NCI-H748 treated with DMSO at 0.1 percent for 48 hours (cell line): ENCODE results near the gene NPAS3.

ENCODE experiments used
- DNase-seq: peaks from one replicate; lab custom pipeline; 2025; lab: John Stamatoyannopoulos, UW

The NPAS3 gene

DNA sequence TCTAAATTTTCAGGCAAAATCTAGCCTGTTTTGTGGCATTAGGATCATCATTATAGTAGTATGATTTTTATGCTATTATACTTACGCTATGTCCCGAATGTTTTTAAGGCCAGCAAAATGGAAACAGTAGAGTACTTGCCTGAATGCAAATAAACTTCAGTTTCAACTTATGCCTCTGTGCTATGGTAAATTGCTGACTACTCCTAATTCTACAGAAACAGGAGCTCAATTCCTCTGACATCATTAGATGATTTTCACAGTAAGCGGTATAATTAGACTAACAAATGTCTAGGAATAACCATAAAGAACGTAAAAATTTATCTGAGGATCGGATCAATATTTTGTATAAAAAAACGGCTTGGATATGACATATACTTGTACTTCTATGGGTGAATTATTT lies 742.2 kb downstream of the NPAS3 start:
- no peak for DNase-seq

DNA sequence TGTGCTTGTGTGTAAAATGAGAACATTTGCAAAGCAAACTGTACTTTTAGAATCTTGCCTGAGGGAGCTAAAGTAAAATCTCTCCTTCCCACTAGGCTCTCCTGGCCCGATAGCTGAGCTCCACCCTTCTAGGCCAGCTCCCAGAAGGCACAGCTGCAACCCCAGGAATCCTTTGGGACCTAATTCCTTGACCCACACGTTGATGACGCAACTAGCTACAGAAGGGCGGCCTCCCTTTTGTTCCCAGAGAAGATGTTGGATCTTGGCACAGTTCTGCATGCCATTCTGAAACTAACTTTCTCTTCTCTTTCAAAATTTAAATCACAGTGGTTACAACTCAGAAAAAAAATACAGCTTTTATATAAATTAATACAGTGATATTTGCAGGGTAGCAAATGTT lies 744.1 kb downstream of the NPAS3 start:
- no peak for DNase-seq

DNA sequence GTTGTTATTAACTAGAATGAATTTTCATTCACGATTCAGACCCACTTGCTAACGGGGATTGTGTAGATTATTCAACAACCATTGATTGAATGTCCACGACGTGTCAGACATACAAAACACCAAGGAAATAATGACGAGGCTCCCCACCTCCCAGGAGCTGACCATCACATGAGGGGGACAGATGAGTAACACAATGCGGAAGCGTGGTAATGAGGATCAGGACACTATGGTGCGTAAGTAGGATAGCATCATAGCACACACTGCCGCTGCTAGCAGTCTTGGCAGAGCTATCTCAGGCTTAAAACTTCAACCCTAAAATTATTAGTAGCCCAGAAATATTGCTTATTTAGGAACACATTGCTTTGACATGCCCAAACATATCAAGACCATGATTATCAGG lies 746.3 kb downstream of the NPAS3 start:
- no peak for DNase-seq

- no peak for DNase-seq
Observed at GRCh38 chr14:33685698-33686097, 747.0 kb downstream of the NPAS3 start.

- no peak for DNase-seq
Observed at GRCh38 chr14:33686218-33686617, 747.5 kb downstream of the NPAS3 start.

DNA sequence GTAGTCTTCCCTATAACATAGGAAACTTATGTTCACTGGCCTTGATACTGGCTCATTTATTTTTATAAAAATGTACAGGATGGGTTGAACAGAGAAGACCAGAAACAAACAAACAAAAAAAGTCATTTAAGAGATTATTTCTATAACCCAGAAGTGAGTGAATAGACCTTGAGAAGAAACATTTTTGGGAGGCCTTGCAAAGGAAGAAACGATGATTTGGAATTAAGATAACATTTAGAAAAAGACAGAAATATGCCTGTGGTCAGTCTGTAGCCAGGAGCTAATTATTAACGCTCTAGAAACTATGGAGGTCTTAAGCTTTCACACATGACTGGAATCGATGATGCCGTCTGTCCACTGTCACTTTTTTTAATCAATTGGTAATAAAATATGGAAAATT lies 748.2 kb downstream of the NPAS3 start:
- no peak for DNase-seq

DNA sequence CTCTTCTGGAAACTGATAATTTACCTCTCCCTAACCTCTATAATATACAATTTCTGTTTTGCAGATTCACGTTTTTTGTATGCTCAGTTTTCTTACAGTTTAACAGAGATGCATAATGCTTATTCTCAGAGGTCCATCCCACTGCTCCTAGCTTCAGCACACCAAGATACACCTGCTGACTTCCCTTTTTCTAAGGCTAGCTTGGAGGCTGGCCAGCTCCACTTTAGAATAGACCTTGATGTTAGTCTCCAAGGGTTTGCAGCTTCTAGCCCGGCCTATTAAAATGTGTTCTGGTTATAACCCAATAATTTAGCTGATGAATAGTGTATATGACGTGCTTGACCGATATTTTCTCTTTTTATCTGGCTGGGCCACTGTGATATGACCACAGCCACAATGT lies 751.0 kb downstream of the NPAS3 start:
- no peak for DNase-seq

- DNase-seq, result no peak
Observed at GRCh38 chr14:33691907-33692306, 753.2 kb downstream of the NPAS3 start.

DNA sequence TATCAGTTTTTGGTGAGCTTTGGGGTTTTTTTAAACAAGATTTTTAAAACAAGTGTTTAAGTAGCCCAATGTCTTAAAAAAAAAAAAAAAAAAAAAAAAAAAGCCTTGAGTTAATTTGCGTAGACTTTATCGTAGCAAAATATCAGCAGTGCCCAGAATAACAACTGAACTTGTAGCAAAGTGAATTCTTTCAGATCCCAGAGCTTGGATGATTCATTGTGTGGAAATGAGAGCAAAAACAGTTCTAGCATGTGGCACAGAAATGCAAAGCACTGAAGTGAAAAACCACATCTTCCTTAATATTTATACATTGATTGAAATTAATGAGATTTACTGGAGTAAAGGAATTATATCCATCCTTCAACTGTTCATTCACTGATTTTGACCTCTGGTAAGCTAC lies 754.1 kb downstream of the NPAS3 start:
- DNase-seq, result no peak

- DNase-seq, result no peak
Observed at GRCh38 chr14:33693237-33693636, 754.6 kb downstream of the NPAS3 start.

DNA sequence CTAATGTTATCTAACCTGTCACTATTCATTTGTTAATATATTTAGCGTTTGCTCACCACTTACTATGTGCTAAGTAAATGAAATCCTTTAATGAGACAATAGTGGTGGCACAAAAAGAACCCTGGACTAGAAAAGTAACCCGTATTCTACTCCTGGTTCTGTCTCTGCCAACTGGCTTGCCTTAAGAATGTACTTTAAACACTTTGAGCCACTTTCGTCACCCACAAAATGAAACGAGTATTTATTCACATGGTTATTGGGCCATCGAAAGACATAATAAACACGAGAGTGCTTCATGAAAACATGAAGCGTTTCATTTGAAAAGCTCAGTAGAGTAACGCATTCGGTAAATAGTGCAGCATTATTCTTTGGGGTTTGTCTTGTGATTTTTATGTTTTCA lies 757.5 kb downstream of the NPAS3 start:
- no peak for DNase-seq

DNA sequence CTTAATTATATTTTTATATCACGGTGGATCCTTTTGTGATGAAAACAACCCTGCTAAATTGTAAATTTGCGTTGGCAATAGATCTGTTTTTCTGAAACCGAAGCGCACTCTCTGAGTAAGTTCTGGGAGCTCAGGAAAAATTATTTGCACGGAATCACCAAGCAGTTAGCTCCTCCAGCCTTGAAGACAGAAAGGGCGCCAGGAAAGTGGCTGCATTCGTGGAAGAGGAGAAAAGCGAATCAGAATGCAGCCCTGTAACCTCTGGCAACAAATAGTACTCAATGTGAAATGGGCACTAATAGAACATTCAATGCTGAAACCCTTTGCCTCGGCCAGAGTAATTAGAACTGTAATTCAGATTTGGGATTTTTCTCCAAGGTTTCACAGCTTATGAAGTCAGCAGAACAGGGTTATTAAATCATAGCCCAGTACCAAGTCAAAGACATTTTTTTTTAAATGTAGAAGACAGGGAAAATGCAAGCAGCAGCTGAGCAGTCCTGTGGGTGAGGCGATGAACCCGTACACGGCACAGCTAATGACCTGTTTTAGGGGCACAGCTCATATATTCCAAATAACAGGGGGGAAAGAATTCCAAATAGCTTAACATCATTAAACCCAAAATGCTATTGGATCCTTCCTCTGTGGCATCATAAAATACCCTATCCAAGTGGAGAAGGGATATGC lies 760.8 kb downstream of the NPAS3 start:
- no peak for DNase-seq

- DNase-seq, result no peak
Observed at GRCh38 chr14:33700052-33700451, 761.4 kb downstream of the NPAS3 start.

DNA sequence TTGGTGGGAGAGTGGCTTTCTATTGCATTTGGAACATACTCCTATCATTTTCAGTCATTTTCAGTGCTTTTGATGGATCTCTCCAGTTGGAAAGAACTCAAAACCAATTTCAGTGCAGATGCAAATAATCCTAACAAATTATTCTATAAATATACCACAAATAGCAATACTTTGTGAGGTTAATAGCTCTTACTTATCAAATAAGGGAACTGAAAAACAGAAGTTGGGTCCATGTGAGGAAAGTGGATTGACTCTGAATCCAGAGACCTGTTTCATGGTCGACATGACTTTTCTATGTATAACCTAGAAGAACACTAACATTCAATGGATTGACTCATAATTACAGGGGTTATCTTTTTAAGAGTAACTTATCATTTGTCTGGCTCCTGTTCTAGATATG lies 763.6 kb downstream of the NPAS3 start:
- DNase-seq, result no peak

DNA sequence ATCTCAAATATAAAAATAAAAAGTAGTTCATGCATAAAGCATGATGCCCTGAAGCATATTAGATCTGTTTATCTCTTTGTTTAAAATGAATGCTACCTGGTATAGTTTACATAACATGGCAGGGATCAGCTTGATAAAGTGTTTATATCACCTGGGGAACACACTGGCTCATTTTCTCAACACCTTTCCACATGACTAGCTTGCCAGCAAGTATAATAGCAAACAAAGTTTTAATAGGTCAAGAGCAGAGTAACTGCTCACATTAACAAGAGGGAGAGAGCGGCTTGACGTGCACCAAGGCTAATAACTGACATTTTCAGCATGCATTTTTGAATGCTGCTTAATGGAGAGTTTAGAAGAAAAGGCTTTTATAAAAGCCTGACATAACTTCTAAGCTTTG lies 765.8 kb downstream of the NPAS3 start:
- DNase-seq, result no peak

- no peak for DNase-seq
Observed at GRCh38 chr14:33705490-33705889, 766.8 kb downstream of the NPAS3 start.

- DNase-seq, result no peak
Observed at GRCh38 chr14:33707716-33708115, 769.0 kb downstream of the NPAS3 start.

DNA sequence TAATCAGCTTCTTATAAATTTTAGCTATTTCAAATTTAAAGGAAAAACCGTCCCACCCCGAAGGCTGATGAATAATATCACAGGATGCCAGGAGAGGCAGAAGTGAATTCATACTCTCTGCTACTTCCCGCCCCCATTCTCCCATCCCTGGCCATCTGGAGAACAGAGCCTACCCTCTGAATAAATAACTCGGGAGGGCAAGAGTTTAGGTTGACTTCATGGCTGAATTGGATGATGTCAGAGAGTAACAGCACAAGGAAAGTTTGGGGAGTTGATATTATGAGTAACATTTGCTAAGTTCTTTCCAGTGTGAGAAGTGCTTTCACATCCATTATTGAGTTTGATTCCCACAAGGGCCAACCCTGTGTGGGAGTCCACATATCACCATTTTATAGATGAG lies 770.6 kb downstream of the NPAS3 start:
- DNase-seq, result no peak

DNA sequence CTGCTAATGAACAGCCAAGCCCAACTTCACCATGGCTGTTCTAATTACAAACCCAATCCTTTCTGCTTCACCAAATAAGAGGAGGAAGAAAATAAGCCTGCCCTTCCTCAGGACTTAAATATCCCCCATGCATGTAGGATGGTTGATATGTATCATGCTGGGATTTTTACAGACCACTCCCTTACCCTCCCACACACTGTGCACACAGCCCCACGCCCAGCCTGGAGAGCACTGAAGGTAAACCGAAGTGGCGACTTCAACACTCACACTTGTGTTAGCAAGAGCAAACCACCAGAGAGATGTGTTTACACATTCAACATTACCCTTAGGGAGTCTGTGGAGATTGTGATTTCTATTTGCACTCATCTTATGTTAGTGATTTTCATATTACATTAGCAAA lies 771.0 kb downstream of the NPAS3 start:
- no peak for DNase-seq

GRCh38 chr14:33710273-33710672 lies 771.6 kb downstream of the NPAS3 start:
- no peak for DNase-seq

DNA sequence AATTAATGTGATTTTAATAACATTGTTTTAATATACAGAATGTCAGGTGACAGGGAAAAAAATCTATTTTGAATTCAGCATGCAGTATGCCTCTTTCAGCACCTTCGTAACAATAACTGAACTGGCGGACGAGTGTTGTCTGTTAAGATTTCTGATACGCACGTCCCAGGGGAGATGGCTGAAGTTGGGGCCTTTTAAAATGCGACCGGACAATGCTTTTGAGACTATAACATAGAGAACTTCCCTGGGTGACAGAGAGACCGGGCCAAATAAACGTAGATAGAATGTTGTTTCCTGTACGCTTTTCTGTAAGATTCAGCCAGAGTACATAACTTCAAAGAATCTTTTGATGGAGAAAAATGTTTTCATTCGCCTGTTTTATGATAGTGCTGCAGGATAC lies 772.5 kb downstream of the NPAS3 start:
- no peak for DNase-seq

DNA sequence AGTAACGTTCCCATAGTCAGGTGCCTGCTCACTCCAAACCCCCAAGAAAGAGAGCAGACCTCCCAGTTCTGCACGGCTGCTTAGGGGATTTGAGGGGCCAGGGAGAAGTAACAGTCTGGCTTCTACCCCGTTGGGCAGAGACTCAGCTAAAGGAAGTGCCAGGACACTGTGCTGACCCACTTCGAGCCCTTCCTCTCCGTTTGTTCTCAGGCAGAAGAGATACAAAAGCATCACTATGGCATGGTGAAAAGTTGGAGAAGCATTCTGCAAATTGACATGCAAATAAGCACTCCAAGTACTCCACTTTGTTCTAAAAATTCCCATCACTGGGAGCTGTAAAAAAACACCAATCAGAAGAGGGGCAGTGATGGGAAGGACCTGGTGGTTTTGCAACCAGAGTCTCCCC lies 773.1 kb downstream of the NPAS3 start:
- no peak for DNase-seq

DNA sequence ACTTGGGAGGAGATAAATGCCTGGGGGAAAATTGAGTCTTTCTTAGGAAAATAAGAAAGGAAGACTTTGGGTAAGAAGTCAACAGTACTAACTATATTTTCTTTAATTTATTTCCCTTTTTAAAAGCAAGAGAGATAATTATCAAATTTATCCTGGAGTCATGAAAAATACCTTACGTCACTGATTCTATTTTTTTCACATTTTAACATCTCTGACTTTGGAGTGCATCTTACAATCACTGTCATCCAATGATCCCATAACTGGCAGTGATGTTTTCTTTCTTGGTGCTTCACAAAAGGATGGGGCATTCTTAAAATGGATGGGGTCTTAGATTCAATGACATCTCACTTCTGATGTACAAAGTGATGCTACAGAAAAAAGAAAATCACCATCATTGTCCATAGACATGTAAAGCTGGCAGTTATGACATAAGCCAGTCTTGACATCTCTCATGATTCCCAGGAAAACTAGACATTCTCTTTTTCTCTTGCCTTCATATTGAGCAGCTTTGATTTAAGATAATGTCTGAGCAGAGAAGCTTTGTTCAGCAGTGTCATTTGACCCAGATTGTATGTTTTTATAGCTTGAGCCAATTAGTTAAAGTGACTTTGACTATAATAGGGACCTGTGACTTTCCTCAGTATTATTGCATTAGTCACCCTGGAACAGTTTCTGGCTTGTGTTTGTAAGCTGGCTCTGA lies 776.0 kb downstream of the NPAS3 start:
- DNase-seq, result no peak

DNA sequence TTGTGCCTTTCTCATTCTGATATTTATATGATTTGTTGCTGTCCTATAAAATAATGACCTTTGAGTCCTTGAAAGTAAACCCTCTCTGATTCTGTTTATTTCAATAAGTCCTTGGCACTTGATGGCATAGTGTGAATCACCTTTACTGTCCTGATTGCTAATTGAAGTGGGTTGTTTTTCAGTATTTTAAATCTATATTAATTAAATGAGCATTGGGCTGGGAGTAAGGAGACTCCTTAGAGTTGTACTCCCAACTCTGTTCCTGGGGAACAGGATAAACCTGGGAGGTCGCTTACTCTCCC lies 776.5 kb downstream of the NPAS3 start:
- DNase-seq, result no peak
